DMS 273 (cell line): Measurements from ENCODE around the gene DDX41.
"Not testable (repeated sequence)": the region's sequence is repeated elsewhere in the genome, so short reads cannot be mapped to it uniquely, and the experiment has no call there.

Experiments used
- DNase-seq: peaks from one replicate; lab custom pipeline; 2025; ENCODE audit not compliant: unreplicated experiment; lab: John Stamatoyannopoulos, UW

The DDX41 gene

DNA sequence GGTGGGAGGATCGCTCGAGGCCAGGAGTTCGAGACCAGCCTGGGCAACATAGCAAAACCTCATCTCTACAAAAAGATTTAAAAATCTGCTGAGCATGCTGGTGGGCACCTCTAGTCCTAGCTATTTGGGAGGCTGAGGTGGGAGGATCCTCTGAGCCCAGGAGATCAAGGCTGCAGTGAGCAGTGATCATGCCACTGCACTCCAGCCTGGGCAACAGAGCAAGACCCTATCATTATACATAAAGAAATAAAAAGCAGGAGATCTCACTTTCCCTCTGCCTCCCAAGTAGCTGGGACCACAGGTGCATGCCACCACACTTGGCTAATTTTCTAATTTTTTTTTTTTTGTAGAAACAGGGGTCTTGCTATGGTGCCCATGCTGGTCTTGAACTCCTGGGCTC lies 31.0 kb downstream of the DDX41 start:
- not testable (repeated sequence) for DNase-seq

GRCh38 chr5:177484902-177485549 lies 31.7 kb downstream of the DDX41 start:
- peak; percentile 60 for DNase-seq

GRCh38 chr5:177483994-177484901 lies 32.5 kb downstream of the DDX41 start:
- peak; percentile 92 for DNase-seq

DNA sequence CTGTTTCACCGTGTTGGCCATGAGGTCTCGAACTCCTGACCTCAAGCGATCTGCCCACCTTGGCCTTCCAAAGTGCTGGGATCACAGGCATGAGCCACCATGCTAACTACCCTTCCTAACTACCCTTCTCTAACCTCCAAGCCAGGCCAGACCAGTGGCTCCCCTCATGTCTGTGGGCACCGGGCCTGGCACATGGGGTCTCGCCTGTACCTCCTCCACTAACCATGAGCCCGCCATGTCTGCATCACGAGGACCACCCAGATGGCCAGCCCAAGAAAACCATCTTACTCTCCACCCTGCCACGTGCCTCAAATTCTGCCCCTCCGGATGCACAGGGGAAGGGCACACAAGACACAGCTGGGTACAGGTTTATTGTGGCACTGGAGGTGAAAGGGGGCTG lies 33.7 kb downstream of the DDX41 start:
- DNase-seq, result no peak

GRCh38 chr5:177482359-177482795 lies 34.4 kb downstream of the DDX41 start:
- no peak for DNase-seq

GRCh38 chr5:177479774-177480173 lies 37.0 kb downstream of the DDX41 start:
- DNase-seq, result peak; percentile 52

DNA sequence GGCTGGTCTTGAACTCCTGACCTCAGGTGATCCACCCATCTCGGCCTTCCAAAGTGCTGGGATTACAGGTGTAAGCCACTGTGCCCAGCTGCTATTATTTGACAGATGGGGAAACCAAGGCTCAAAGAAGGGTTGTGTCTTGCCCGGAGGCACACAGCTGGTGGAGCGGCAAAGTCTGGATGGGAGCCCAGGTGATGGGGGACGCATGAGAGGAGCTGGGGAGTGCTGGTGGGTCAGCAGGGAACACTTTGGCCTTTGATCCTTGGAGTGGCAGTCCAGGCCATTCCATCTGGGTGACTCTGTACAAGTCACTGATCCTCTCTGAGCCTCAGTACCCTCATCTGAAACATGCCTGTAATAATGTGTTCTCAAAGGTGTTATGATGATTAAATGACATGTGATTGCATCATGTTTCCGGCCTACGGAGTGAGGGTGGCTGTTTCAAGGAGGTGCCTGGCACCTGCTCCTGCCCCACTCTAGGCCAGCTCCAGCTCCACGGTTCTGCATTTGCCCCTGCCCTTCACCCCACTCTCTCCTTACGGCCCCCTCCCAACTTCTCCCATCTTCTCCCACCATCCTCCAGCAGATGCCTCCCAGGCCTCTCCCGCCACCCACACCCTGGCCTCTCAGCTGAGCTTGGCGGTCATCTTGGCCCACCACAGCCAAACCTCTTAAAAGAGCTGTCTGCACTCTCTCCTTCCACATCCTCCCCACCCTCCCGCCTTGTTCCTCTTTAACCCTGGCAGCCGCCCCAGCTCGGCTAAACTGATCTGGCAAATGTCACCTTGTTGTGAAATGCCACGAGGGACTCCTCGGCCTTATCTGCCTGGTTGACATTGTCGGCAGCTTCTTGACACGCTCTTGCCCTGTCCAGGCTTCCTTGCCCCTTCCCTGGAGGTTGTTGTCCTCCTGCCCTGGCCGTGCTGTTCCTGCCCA lies 37.8 kb downstream of the DDX41 start:
- DNase-seq, result peak; percentile 68

DNA sequence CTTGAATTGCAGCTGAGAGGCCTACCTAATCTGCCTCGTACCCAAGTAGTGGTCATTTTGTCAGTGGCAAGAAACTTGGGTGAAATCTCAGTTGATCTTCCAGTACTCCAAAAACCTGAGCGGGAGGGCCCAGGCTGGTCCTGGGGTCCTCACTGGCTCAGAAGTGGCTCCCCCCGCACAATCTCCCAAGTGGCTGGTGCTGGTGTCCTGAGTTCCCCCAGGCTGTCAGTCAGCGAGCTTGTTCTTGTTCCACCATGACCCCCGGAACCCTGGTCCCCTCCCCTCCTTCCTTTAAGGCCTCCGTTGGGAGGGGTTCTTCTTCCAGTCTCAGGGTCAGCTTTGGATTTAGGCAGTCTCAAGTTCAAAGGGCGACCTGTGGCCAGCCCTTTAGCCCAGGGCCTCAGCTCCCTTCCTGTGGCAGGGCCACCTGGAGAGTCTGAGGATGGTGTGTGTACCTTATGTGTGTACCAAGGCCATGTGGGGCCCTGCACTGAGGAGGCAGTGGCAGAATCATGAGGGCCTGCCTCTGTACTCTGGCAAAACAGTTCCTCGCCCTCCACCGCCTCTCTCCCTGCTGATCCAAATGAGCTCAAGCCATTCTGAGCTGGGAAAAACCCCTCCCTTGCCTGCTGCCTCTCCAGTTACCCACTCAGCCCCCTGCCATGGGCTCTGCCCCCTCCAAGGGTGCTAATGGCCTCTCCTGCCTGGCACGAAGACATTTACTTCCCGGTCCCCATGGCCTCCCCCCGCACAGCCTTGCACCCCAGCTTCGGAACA lies 38.9 kb downstream of the DDX41 start:
- no peak for DNase-seq

DNA sequence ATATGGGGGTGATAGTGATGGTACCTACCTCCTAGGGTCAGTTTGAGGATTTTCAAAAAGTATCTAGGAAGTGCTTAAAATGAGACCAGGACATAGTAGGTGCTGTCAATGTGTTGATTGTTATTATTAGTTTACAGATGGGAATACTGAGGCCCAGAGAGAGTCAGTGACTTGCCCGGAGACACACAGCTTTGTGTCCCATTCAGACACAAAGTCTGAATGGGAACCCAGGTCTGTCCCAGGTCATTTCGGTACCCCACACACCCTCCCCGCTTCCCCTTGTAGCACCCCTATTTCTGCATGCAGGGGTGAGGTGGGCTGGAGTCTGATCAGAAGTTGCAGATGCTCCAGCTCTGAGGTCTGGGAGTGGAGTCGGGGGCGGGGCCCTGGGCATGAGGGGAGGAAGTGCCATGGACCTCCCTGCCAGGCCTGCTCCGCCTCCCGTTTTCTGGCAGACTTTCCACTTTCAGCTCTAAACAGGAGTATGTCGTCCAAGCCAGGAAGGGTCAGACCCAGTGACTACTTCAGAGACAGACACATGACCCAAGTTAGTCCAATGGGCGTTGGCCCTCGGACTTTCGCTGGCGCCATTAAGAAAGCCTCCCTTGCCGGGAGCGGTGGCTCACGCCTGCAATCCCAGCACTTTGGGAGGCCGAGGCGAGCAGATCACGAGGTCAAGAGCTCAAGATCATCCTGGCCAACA lies 40.1 kb downstream of the DDX41 start:
- no peak for DNase-seq

DNA sequence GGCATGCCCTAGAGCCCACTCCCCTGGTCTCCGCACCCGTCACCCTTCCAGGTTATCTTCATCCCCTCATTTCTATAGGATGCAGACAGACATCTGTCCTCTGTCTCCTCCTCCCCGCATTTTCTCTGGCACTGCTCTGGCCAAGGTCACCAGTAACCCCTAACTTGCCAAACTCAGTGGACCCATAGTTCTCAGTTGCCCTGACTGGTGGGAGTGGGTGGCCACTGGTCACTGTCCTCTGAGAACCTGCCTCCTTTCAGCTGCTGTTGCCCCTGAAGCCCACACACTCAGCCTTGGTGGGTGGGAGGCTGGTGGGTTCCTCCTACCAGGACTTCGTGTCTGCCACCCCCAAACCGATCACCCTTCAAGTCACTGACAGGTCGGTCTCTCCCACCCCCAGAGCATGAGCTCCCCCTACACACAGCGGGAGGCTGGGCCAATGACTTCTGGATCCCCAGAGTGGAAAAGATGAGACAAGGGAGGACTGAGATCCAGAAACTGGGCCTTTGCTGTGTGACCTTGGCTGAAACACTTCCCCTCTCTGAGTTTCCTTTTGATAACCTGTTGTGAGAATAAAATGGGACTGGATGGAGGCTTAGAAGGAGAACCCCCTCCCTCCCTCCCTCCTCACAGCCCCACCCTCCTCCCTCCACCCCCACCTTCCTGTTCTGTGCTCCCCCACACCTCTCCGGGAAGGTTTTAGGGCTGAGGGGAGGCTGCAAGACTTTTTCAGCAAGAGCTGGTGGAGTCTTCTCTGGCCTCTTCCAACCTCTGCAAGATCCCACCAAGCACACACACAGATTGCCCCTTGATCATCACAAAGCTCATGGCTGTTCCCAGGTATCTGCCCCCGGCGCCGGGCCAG lies 41.0 kb downstream of the DDX41 start:
- no peak for DNase-seq

DNA sequence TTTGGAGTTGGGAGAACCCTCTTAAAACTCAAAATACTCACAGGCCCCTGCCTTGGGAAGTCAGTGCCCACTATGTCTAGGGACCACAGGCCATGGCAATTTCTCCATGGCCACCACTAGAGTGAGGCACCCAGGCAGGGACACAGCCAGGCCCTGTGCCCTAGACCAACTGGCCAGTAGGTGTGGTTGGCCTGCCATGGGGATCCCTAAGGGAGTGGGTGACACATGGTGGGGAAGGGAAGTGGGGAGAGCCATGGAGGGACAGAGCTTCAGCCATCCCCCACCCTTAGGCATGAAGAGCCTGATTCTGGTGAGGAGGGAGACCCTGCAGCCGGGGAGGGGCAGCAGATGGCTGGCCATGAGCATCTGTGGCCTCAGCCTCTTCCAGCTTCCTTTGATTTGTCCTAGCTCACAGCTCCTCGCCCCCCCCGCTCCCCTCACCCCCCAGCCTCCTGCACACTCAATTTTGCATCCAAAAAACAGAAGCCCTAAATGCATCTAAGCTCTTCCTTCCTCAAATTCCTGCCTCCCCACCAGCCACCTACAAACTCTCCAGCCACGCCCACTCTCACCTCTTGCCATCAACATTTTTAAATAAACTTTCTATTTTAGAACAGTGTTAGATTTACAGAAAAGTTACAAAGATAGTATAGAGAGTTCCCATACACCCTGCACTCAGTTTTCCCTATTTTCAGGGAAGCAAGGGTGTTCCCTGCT lies 41.8 kb downstream of the DDX41 start:
- DNase-seq, result peak; percentile 75

DNA sequence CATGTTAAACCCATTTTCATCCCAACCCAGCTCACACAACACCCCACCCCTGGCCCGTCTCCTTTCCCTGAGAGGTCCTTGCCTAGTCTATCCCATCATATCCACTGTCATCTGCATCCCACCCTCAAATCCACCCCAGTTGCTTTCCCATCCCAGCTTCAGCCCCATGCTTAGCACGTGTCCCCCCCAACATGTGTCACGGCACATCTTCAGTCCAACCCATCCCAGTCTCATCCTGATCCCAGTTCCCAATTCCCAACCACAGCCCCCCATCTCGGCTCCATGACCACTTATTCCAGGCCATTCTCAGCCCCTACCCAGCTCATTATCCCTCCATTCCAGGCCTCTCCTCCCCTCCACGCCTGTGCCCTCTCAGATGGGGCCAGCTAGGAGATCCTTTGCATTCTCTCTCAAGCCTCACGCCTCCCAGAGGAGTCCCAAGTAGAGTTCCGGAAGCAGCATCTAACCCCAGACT lies 42.7 kb downstream of the DDX41 start:
- no peak for DNase-seq

- peak; percentile 86 for DNase-seq
These were observed 43.2 kb downstream of the DDX41 start, which contains the start of gene DBN1 for GRCh38 chr5:177473443-177474001. Gene DBN1 (minus strand): TSS chr5:177473634. CDS start chr5:177473521, 113 bp downstream.

- peak; percentile 79 for DNase-seq
These were observed 44.0 kb downstream of the DDX41 start for GRCh38 chr5:177472460-177473442.

GRCh38 chr5:177471610-177472356 lies 45.0 kb downstream of the DDX41 start:
- no peak for DNase-seq
